Pancreas (tissue), 10 donors: Measurements from ENCODE around the gene GALM. TPM values are rescaled to one million over a fixed set of nuclear protein-coding genes. Genes with fewer than 3 reads are reported as not detected.

ENCODE experiments used
- ATAC-seq, 4 donors: fragments of 200-7000 bp; cut with Tn5 transposase; one replicate each; pipeline versions ENCODE4 v1.8.0 to v1.9.1; 2020; ENCODE audit warnings: mild to moderate bottlenecking in 4 of 4, moderate library complexity in 4 of 4
- DNase-seq, 6 donors: peaks; one replicate each; pipeline ENCODE4 v3.0.0-alpha.2; 2020
- FAIRE-seq: peaks from 2 replicates; lab custom pipeline; 2012; peaks lifted over from hg19 to GRCh38; lab: Jason Lieb, UNC
- H3K27ac ChIP-seq, 4 donors: fragments of 200-600 bp; sonication (generic); 1 replicate in 3 of 4; 2 replicates in 1 of 4; pipeline versions ENCODE4 v1.5.0 to v1.8.0; 2020
- H3K27me3 ChIP-seq, 4 donors: fragments of 200-600 bp; one replicate each; pipeline ENCODE4 v1.8.0; 2021
- H3K36me3 ChIP-seq, 3 donors: fragments of 200-600 bp; sonication (generic) in 1 of 3; one replicate each; pipeline versions ENCODE4 v1.5.0 to v1.8.0; 2020 to 2021
- H3K4me1 ChIP-seq, 3 donors: fragments of 200-600 bp; one replicate each; pipeline ENCODE4 v1.8.0; 2021
- H3K4me3 ChIP-seq, 4 donors: fragments of 200-600 bp; sonication (generic) in 2 of 4; one replicate each; pipeline versions ENCODE4 v1.5.0 to v1.8.0; 2020 to 2021
- H3K9me3 ChIP-seq, 4 donors: fragments of 200-600 bp; one replicate each; pipeline ENCODE4 v1.8.0; 2021
- CTCF ChIP-seq, 4 donors: fragments of 200-600 bp; sonication (generic) in 3 of 4; IDR thresholded peaks; one replicate each; pipeline versions ENCODE4 v1.5.0 to v1.8.0; 2021; ENCODE audit warnings: antibody characterized with exemption in 4 of 4
- WGBS, 2 donors: extraction: QIAGEN DNeasy Blood & Tissue Kit; methylation state at CpG; one replicate each; pipeline ENCODE4 v1.1.7; 2013; 5-methylcytosine and 5-hydroxymethylcytosine counted together
- intact Hi-C, 3 donors: fragments of 100-400 bp; cut with DNase I; formaldehyde crosslinking; loops; one replicate each; pipeline versions ENCODE4 v1.11.1 to v1.14.2; 2022
- polyA plus RNA-seq, 2 donors: library from polyadenylated mRNA; stranded (reverse); fragments of 200-250 nt; gene quantifications; one replicate each; pipeline ENCODE4 v1.2.3, GENCODE V29; 2013
- total RNA-seq, 6 donors: library from RNA; stranded (reverse); fragmentation: NEBNext Ultra II Directional in 4 of 6; extraction: Animal tissue kit (Norgen Biotek cat#: 25700) in 4 of 6; gene quantifications; one replicate each; pipeline versions ENCODE4 v1.2.1 to v1.2.4, GENCODE V29; 2021 to 2023
- donor health status: healthy with polysubstance abuse.
- donor health status: DM: no; HTN: no; CAD: no; lungs with moderate emphysema.
- donor health status: DM: no; HTN: no; CAD: no.
- donor health status: control.
- donor health status: control.
- donor health status: Bipolar disorder and iron deficiency.
- donor health status: DM: yes; HTN: yes; CAD: no.
- donor health status: DM: no; HTN: no; CAD: no.
- donor health status: DM: no; HTN: no; CAD: no.
- donor health status: DM: yes; HTN: yes; CAD: no.

The GALM gene
- total and polyA plus RNA-seq, 8 donors: 5.4 to 10.9 (median 7.4) TPM

- Histone ChIP-seq H3K27ac (no peak overlapping the region), H3K4me1 (peaks cover 0 to 6% (median 0%) of the 10 kb centered on the region in 3 donors), H3K9me3 (no peaks in the 10 kb centered on the region), H3K36me3 (no peaks in the 10 kb centered on the region), H3K4me3 (no peak overlapping the region), H3K27me3 (no peaks in the 10 kb centered on the region)
- WGBS, 2 donors: 74 to 77% methylated on average over 13 of the region's 13 CpGs
- intact Hi-C loops: no loop called here
- ATAC-seq (no peak), DNase-seq (no peak), FAIRE-seq (no peak)
- TF ChIP-seq CTCF (IDR thresholded peaks at IDR 0.05): no peak
Observed at GRCh38 chr2:38776531-38776930, 110.6 kb downstream of the GALM start.

DNA sequence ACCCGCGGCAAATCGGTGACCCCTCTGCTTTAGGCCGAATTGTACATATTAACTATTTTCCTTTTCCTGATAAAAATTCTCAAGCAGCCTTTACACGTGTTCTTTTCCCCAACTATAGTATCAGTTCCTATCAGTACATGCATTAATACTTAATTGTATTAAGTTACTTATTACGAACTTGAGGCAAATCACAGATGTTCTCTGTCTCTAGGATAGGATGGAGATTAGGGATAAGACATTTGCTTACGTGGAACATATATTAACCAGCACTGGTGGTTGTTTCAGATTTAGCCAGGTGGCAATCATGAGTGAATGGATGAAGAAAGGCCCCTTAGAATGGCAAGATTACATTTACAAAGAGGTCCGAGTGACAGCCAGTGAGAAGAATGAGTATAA lies 112.8 kb downstream of the GALM start:
- Histone ChIP-seq H3K4me1 (peaks cover 0 to 6% (median 0%) of the 10 kb centered on the region in 3 donors), H3K36me3 (no peaks in the 10 kb centered on the region), H3K27me3 (no peaks in the 10 kb centered on the region), H3K9me3 (no peaks in the 10 kb centered on the region), H3K4me3 (peak overlapping the region; percentile 19 to 76 (median 42)), H3K27ac (peak overlapping the region in 1 of 4 donors; percentile 41)
- no peak for TF ChIP-seq CTCF (IDR thresholded peaks at IDR 0.05)
- intact Hi-C loops: no loop called here
- WGBS, 2 donors: 8 to 9% methylated on average over 8 of the region's 8 CpGs
- FAIRE-seq (no peak), DNase-seq (no peak), ATAC-seq (no peak)

DNA sequence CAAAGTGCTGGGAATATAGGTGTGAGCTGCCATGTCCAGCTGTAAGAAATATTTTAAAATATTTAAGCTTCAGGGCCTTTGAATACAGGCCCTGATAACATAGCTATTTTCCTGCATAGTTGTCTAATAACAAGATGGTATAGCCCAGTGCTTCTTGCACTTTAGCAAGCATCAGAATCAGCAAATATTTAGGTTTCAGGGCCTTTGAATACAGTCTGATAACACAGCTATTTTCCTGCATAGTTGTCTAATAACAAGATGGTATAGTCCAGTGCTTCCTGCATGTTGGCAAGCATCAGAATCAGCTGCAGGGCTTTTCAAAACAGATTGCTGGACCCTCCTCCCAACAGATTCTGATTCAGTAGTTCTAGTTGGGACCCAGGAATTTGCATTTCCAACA lies 117.7 kb downstream of the GALM start:
- Histone ChIP-seq H3K27me3 (no peaks in the 10 kb centered on the region), H3K4me1 (peaks cover 0 to 14% (median 0%) of the 10 kb centered on the region in 3 donors), H3K4me3 (no peak overlapping the region), H3K27ac (no peak overlapping the region), H3K9me3 (no peaks in the 10 kb centered on the region), H3K36me3 (no peaks in the 10 kb centered on the region)
- no peak for ATAC-seq
- intact Hi-C loops: no loop called here
- TF ChIP-seq CTCF (IDR thresholded peaks at IDR 0.05): no peak
- FAIRE-seq: no peak
- DNase-seq: no peak

Other genes with a start within 250 kb of the GALM start
- 10 to 100 TPM; 12.3 to 20.8 (median 15.0) TPM for gene HNRNPLL, start 63.2 kb upstream of the GALM start, total RNA-seq
- 1 to 10 TPM; 4.9 to 8.1 TPM for gene HNRNPLL, start 63.2 kb upstream of the GALM start, polyA plus RNA-seq
- gene SRSF7, start 85.2 kb downstream of the GALM start, total RNA-seq: 10 to 100 TPM; 27.4 to 60.8 (median 39.9) TPM
- gene SRSF7, start 85.2 kb downstream of the GALM start, polyA plus RNA-seq: 100 to 1,000 TPM in 1 of 2 donors, 10 to 100 TPM in 1; 75.4 to 119 TPM
- 1 to 10 TPM; 2.8 to 7.2 (median 5.3) TPM for gene GEMIN6, start 112.1 kb downstream of the GALM start, total RNA-seq
- gene GEMIN6, start 112.1 kb downstream of the GALM start, polyA plus RNA-seq: 1 to 10 TPM; 3.7 to 6.0 TPM
- 10 to 100 TPM in 2 of 6 donors, 1 to 10 TPM in 4; 7.4 to 12.1 (median 9.1) TPM for gene DHX57, start 209.8 kb downstream of the GALM start, total RNA-seq
- gene DHX57, start 209.8 kb downstream of the GALM start, polyA plus RNA-seq: 10 to 100 TPM in 1 of 2 donors, 1 to 10 TPM in 1; 6.0 to 11.7 TPM
- 10 to 100 TPM in 1 of 6 donors, 1 to 10 TPM in 5; 5.5 to 10.9 (median 7.1) TPM for gene MORN2, start 209.9 kb downstream of the GALM start, total RNA-seq
- 10 to 100 TPM; 22.2 to 30.6 TPM for gene MORN2, start 209.9 kb downstream of the GALM start, polyA plus RNA-seq
- gene ARHGEF33, start 223.8 kb downstream of the GALM start, total RNA-seq: under 1 TPM; 0.13 to 0.91 (median 0.40) TPM
- gene ARHGEF33, start 223.8 kb downstream of the GALM start, polyA plus RNA-seq: 1 to 10 TPM in 1 of 2 donors, under 1 TPM in 1; 0.53 to 1.6 TPM